Mammary epithelial cell (primary cell): Measurements from ENCODE around the gene INPP5A.

Experiments used
- EZH2 ChIP-seq: IDR thresholded peaks from 2 replicates; pipeline ENCODE4 v1.6.1; 2012; ENCODE audit warnings: low read length, inconsistent platforms, borderline replicate concordance
- TF ChIP-seq, protein P1 (sequence below), 2 donors: IDR thresholded peaks in 1 of 2; conservative IDR thresholded peaks in 1 of 2; 2 replicates each; pipeline ENCODE4 v1.5.1; 2011 to 2012; ENCODE audit warnings: inconsistent platforms in 2 of 2, low read length in 2 of 2, mild to moderate bottlenecking in 2 of 2, control low read depth in 1 of 2, low read depth in 1 of 2; ENCODE audit not compliant: insufficient read depth in 1 of 2; ENCODE audit errors: extremely low read depth in 1 of 2

DNA sequence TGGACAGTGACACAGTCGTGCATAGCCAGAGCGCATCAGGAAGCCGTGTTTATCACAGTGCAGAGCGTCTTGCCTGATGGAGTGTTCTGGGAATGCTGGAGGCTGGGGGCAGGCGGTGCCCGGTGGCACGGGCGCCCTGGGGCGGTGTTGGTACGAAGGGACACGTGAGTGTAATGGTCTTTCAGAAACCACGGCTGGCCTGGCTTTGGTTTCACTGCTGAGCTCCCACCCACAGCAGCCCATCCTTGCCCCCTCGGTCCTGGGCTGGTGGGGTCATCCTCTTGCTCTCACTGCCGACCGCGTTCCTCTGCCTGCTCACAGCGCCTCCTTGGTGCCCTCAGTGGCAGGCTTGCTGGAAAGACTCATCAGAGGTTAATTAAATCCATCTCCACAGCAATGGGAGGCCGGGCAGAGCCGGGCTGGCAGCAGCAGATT is 197.8 kb downstream of the INPP5A start:
- TF ChIP-seq, protein P1, sequence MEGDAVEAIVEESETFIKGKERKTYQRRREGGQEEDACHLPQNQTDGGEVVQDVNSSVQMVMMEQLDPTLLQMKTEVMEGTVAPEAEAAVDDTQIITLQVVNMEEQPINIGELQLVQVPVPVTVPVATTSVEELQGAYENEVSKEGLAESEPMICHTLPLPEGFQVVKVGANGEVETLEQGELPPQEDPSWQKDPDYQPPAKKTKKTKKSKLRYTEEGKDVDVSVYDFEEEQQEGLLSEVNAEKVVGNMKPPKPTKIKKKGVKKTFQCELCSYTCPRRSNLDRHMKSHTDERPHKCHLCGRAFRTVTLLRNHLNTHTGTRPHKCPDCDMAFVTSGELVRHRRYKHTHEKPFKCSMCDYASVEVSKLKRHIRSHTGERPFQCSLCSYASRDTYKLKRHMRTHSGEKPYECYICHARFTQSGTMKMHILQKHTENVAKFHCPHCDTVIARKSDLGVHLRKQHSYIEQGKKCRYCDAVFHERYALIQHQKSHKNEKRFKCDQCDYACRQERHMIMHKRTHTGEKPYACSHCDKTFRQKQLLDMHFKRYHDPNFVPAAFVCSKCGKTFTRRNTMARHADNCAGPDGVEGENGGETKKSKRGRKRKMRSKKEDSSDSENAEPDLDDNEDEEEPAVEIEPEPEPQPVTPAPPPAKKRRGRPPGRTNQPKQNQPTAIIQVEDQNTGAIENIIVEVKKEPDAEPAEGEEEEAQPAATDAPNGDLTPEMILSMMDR (conservative IDR thresholded peaks at IDR 0.05 in 1 of 2, IDR thresholded peaks at IDR 0.05 in 1 of 2; ENCODE audit: extremely low read depth in 1 of 2, insufficient read depth in 1 of 2, low read depth in 1 of 2, low read length in 2 of 2): no peak
- TF ChIP-seq EZH2: no peak
